Panc1 (cell line): Measurements from ENCODE around the gene HCRTR1.

ENCODE experiments used
- CTCF ChIP-seq: fragments of 450-650 bp; IDR thresholded peaks from 2 replicates; pipeline ENCODE4 v1.5.1; 2017; ENCODE audit warnings: mild to moderate bottlenecking
- REST ChIP-seq, 2 experiments: IDR thresholded peaks; 2 replicates each; pipeline ENCODE4 v1.6.1; 2011 to 2012; ENCODE audit warnings: low read depth in 2 of 2, control low read depth in 1 of 2, low read length in 1 of 2, mild to moderate bottlenecking in 1 of 2, moderate library complexity in 1 of 2; ENCODE audit not compliant: insufficient read depth in 1 of 2

GRCh38 chr1:31615414-31615813 is 2.1 kb upstream of the HCRTR1 start:
- TF ChIP-seq CTCF (no peak), REST (IDR thresholded peaks at IDR 0.05; ENCODE audit: insufficient read depth in 1 of 2, low read depth in 2 of 2, low read length in 1 of 2) (no peak)
